Measurements from ENCODE around the gene POLG2.
"Not testable (repeated sequence)": the region's sequence is repeated elsewhere in the genome, so short reads cannot be mapped to it uniquely, and the experiment has no call there.

The POLG2 gene

GRCh38 chr17:64470625-64471024 lies 26.2 kb downstream of the POLG2 start:
- Mint-ChIP-seq H3K27me3 (no peaks in the 10 kb centered on the region), H3K27ac (no peak overlapping the region), H3K4me1 (no peaks in the 10 kb centered on the region), H3K4me3 (no peak overlapping the region), H3K9me3 (no peaks in the 10 kb centered on the region), H3K36me3 (no peaks in the 10 kb centered on the region)

GRCh38 chr17:64466834-64467233 lies 30.0 kb downstream of the POLG2 start:
- H3K4me1 Mint-ChIP-seq, H3K36me3 Mint-ChIP-seq, H3K27me3 Mint-ChIP-seq, H3K4me3 Mint-ChIP-seq, H3K9me3 Mint-ChIP-seq: not testable (repeated sequence)
- peak overlapping the region; percentile 35 for H3K27ac Mint-ChIP-seq

- H3K27me3 Mint-ChIP-seq: no peaks in the 10 kb centered on the region
- no peaks in the 10 kb centered on the region for H3K4me1 Mint-ChIP-seq
- no peaks in the 10 kb centered on the region for H3K9me3 Mint-ChIP-seq
- H3K27ac Mint-ChIP-seq: no peak overlapping the region
- no peaks in the 10 kb centered on the region for H3K36me3 Mint-ChIP-seq
- no peak overlapping the region for H3K4me3 Mint-ChIP-seq
These were observed 30.7 kb downstream of the POLG2 start for GRCh38 chr17:64466019-64466735.

GRCh38 chr17:64461788-64462187 lies 35.1 kb downstream of the POLG2 start:
- H3K27ac Mint-ChIP-seq: no peak overlapping the region
- peaks cover 17% of the 10 kb centered on the region for H3K4me1 Mint-ChIP-seq
- no peaks in the 10 kb centered on the region for H3K36me3 Mint-ChIP-seq
- no peaks in the 10 kb centered on the region for H3K9me3 Mint-ChIP-seq
- H3K4me3 Mint-ChIP-seq: no peak overlapping the region
- no peaks in the 10 kb centered on the region for H3K27me3 Mint-ChIP-seq

- H3K27me3 Mint-ChIP-seq: no peaks in the 10 kb centered on the region
- no peak overlapping the region for H3K4me3 Mint-ChIP-seq
- H3K4me1 Mint-ChIP-seq: peaks cover 25% of the 10 kb centered on the region
- H3K27ac Mint-ChIP-seq: no peak overlapping the region
- H3K36me3 Mint-ChIP-seq: no peaks in the 10 kb centered on the region
- H3K9me3 Mint-ChIP-seq: no peaks in the 10 kb centered on the region
These were observed 35.9 kb downstream of the POLG2 start for GRCh38 chr17:64460955-64461354.

- not testable (repeated sequence) for H3K4me3 Mint-ChIP-seq, H3K27me3 Mint-ChIP-seq, H3K36me3 Mint-ChIP-seq, H3K27ac Mint-ChIP-seq, H3K9me3 Mint-ChIP-seq
- peaks cover 33% of the 10 kb centered on the region for H3K4me1 Mint-ChIP-seq
These were observed 37.0 kb downstream of the POLG2 start for GRCh38 chr17:64459818-64460217.

- H3K36me3 Mint-ChIP-seq: no peaks in the 10 kb centered on the region
- H3K9me3 Mint-ChIP-seq: no peaks in the 10 kb centered on the region
- H3K4me1 Mint-ChIP-seq: peaks cover 33% of the 10 kb centered on the region
- no peak overlapping the region for H3K4me3 Mint-ChIP-seq
- no peak overlapping the region for H3K27ac Mint-ChIP-seq
- no peaks in the 10 kb centered on the region for H3K27me3 Mint-ChIP-seq
These were observed 37.5 kb downstream of the POLG2 start for GRCh38 chr17:64459284-64459747.

- peaks cover 33% of the 10 kb centered on the region for H3K4me1 Mint-ChIP-seq
- no peaks in the 10 kb centered on the region for H3K36me3 Mint-ChIP-seq
- no peak overlapping the region for H3K27ac Mint-ChIP-seq
- no peak overlapping the region for H3K4me3 Mint-ChIP-seq
- H3K27me3 Mint-ChIP-seq: no peaks in the 10 kb centered on the region
- H3K9me3 Mint-ChIP-seq: no peaks in the 10 kb centered on the region
These were observed 38.1 kb downstream of the POLG2 start for GRCh38 chr17:64458756-64459155.

- H3K27me3 Mint-ChIP-seq: no peaks in the 10 kb centered on the region
- H3K4me1 Mint-ChIP-seq: peaks cover 33% of the 10 kb centered on the region
- no peak overlapping the region for H3K4me3 Mint-ChIP-seq
- no peaks in the 10 kb centered on the region for H3K36me3 Mint-ChIP-seq
- no peak overlapping the region for H3K27ac Mint-ChIP-seq
- H3K9me3 Mint-ChIP-seq: no peaks in the 10 kb centered on the region
These were observed 39.7 kb downstream of the POLG2 start for GRCh38 chr17:64457156-64457555.

- Mint-ChIP-seq H3K4me1 (peaks cover 33% of the 10 kb centered on the region), H3K9me3 (no peaks in the 10 kb centered on the region), H3K4me3 (no peak overlapping the region), H3K27ac (peak overlapping the region; percentile 74), H3K36me3 (no peaks in the 10 kb centered on the region), H3K27me3 (no peaks in the 10 kb centered on the region)
These were observed 40.6 kb downstream of the POLG2 start for GRCh38 chr17:64455993-64456885.

- H3K36me3 Mint-ChIP-seq: no peaks in the 10 kb centered on the region
- peaks cover 7% of the 10 kb centered on the region for H3K4me1 Mint-ChIP-seq
- no peak overlapping the region for H3K27ac Mint-ChIP-seq
- H3K27me3 Mint-ChIP-seq: no peaks in the 10 kb centered on the region
- no peak overlapping the region for H3K4me3 Mint-ChIP-seq
- no peaks in the 10 kb centered on the region for H3K9me3 Mint-ChIP-seq
These were observed 47.3 kb downstream of the POLG2 start for GRCh38 chr17:64449545-64449944.

- Mint-ChIP-seq H3K4me1 (peaks cover 7% of the 10 kb centered on the region), H3K4me3 (no peak within 1 kb of the TSS), H3K9me3 (no peaks in the 10 kb centered on the region), H3K27me3 (no peaks in the 10 kb centered on the region), H3K36me3 (no peaks in the 10 kb centered on the region), H3K27ac (no peak within 1 kb of the TSS)
These were observed 48.0 kb downstream of the POLG2 start, which contains the start of gene MILR1 for GRCh38 chr17:64448665-64449512. TSS of gene MILR1 (plus strand) at chr17:64449115. CDS start at chr17:64449169, 54 bp downstream.

- Mint-ChIP-seq H3K27ac (no peak overlapping the region), H3K27me3 (no peaks in the 10 kb centered on the region), H3K9me3 (no peaks in the 10 kb centered on the region), H3K4me1 (peaks cover 16% of the 10 kb centered on the region), H3K4me3 (no peak overlapping the region), H3K36me3 (no peaks in the 10 kb centered on the region)
These were observed 49.3 kb downstream of the POLG2 start for GRCh38 chr17:64447526-64447925.

GRCh38 chr17:64443086-64443760 lies 53.6 kb downstream of the POLG2 start:
- H3K4me3 Mint-ChIP-seq: no peak overlapping the region
- H3K9me3 Mint-ChIP-seq: no peaks in the 10 kb centered on the region
- peaks cover 3% of the 10 kb centered on the region for H3K36me3 Mint-ChIP-seq
- peaks cover 28% of the 10 kb centered on the region for H3K4me1 Mint-ChIP-seq
- H3K27me3 Mint-ChIP-seq: no peaks in the 10 kb centered on the region
- H3K27ac Mint-ChIP-seq: no peak overlapping the region

GRCh38 chr17:64442541-64442971 lies 54.3 kb downstream of the POLG2 start:
- H3K36me3 Mint-ChIP-seq: peaks cover 3% of the 10 kb centered on the region
- H3K4me3 Mint-ChIP-seq: peak overlapping the region; percentile 76
- H3K27ac Mint-ChIP-seq: peak overlapping the region; percentile 64
- no peaks in the 10 kb centered on the region for H3K9me3 Mint-ChIP-seq
- peaks cover 28% of the 10 kb centered on the region for H3K4me1 Mint-ChIP-seq
- H3K27me3 Mint-ChIP-seq: no peaks in the 10 kb centered on the region

All from activated naive CD4-positive, alpha-beta T cell treated with anti-CD3 and anti-CD28 coated beads, Interleukin-2, amount 50 U/mL, for 24 hours (primary cell).